ENCODE measurements around the gene LRP11.

Gene LRP11

GRCh38 chr6:149888659-149889058 lies 24.5 kb upstream of the LRP11 start:
- TF ChIP-seq GATA3 (IDR thresholded peaks at IDR 0.05; ENCODE audit: low read depth, low read length) (no peak), GATA2 (IDR thresholded peaks at IDR 0.05; ENCODE audit: low read depth, low read length) (no peak)

GRCh38 chr6:149888093-149888492 lies 23.9 kb upstream of the LRP11 start:
- TF ChIP-seq GATA3 (IDR thresholded peaks at IDR 0.05; ENCODE audit: low read depth, low read length) (no peak), GATA2 (IDR thresholded peaks at IDR 0.05; ENCODE audit: low read depth, low read length) (no peak)

- TF ChIP-seq GATA3 (IDR thresholded peaks at IDR 0.05; ENCODE audit: low read depth, low read length) (no peak), GATA2 (IDR thresholded peaks at IDR 0.05; ENCODE audit: low read depth, low read length) (no peak)
Measured at GRCh38 chr6:149887343-149887742, 23.2 kb upstream of the LRP11 start.

GRCh38 chr6:149885888-149886287 lies 21.7 kb upstream of the LRP11 start:
- TF ChIP-seq GATA3 (IDR thresholded peaks at IDR 0.05; ENCODE audit: low read depth, low read length) = no peak
- no peak for TF ChIP-seq GATA2 (IDR thresholded peaks at IDR 0.05; ENCODE audit: low read depth, low read length)

- TF ChIP-seq GATA2 (IDR thresholded peaks at IDR 0.05; ENCODE audit: low read depth, low read length) (no peak), GATA3 (IDR thresholded peaks at IDR 0.05; ENCODE audit: low read depth, low read length) (no peak)
Measured at GRCh38 chr6:149884617-149885016, 20.5 kb upstream of the LRP11 start.

GRCh38 chr6:149884215-149884614 lies 20.1 kb upstream of the LRP11 start:
- TF ChIP-seq GATA2 (IDR thresholded peaks at IDR 0.05; ENCODE audit: low read depth, low read length) = no peak
- TF ChIP-seq GATA3 (IDR thresholded peaks at IDR 0.05; ENCODE audit: low read depth, low read length) = no peak

GRCh38 chr6:149881860-149882259 lies 17.7 kb upstream of the LRP11 start:
- TF ChIP-seq GATA2 (IDR thresholded peaks at IDR 0.05; ENCODE audit: low read depth, low read length) (no peak), GATA3 (IDR thresholded peaks at IDR 0.05; ENCODE audit: low read depth, low read length) (no peak)

- TF ChIP-seq GATA2 (IDR thresholded peaks at IDR 0.05; ENCODE audit: low read depth, low read length) = no peak
- no peak for TF ChIP-seq GATA3 (IDR thresholded peaks at IDR 0.05; ENCODE audit: low read depth, low read length)
Measured at GRCh38 chr6:149881066-149881766, 17.1 kb upstream of the LRP11 start.

GRCh38 chr6:149877659-149878058 lies 13.5 kb upstream of the LRP11 start:
- TF ChIP-seq GATA3 (IDR thresholded peaks at IDR 0.05; ENCODE audit: low read depth, low read length) = no peak
- TF ChIP-seq GATA2 (IDR thresholded peaks at IDR 0.05; ENCODE audit: low read depth, low read length) = no peak

GRCh38 chr6:149876241-149876933 lies 12.2 kb upstream of the LRP11 start:
- no peak for TF ChIP-seq GATA3 (IDR thresholded peaks at IDR 0.05; ENCODE audit: low read depth, low read length)
- no peak for TF ChIP-seq GATA2 (IDR thresholded peaks at IDR 0.05; ENCODE audit: low read depth, low read length)

GRCh38 chr6:149872233-149872632 lies 8.1 kb upstream of the LRP11 start:
- TF ChIP-seq GATA3 (IDR thresholded peaks at IDR 0.05; ENCODE audit: low read depth, low read length) (no peak), GATA2 (IDR thresholded peaks at IDR 0.05; ENCODE audit: low read depth, low read length) (no peak)

- no peak for TF ChIP-seq GATA3 (IDR thresholded peaks at IDR 0.05; ENCODE audit: low read depth, low read length)
- TF ChIP-seq GATA2 (IDR thresholded peaks at IDR 0.05; ENCODE audit: low read depth, low read length) = no peak
Measured at GRCh38 chr6:149871182-149871581, 7.0 kb upstream of the LRP11 start.

- TF ChIP-seq GATA3 (IDR thresholded peaks at IDR 0.05; ENCODE audit: low read depth, low read length) = no peak
- no peak for TF ChIP-seq GATA2 (IDR thresholded peaks at IDR 0.05; ENCODE audit: low read depth, low read length)
Measured at GRCh38 chr6:149869275-149869892, 5.2 kb upstream of the LRP11 start.

- TF ChIP-seq GATA2 (IDR thresholded peaks at IDR 0.05; ENCODE audit: low read depth, low read length) = no peak
- no peak for TF ChIP-seq GATA3 (IDR thresholded peaks at IDR 0.05; ENCODE audit: low read depth, low read length)
Measured at GRCh38 chr6:149867876-149868640, 3.9 kb upstream of the LRP11 start.
